Colonic mucosa (tissue), 4 donors: ENCODE results near the gene CALM1. TPM values are rescaled to one million over a fixed set of nuclear protein-coding genes. Genes with fewer than 3 reads are reported as not detected.

Experiments
- DNase-seq: peaks from one replicate; pipeline ENCODE4 v3.0.0-alpha.2; 2020
- H3K27ac ChIP-seq: fragments of 200-600 bp; one replicate; pipeline ENCODE4 v1.8.0; 2021
- H3K27me3 ChIP-seq: fragments of 200-600 bp; one replicate; pipeline ENCODE4 v1.8.0; 2021
- H3K36me3 ChIP-seq: fragments of 200-600 bp; one replicate; pipeline ENCODE4 v1.8.0; 2021
- H3K4me1 ChIP-seq: fragments of 200-600 bp; one replicate; pipeline ENCODE4 v1.8.0; 2021; ENCODE audit warnings: mild to moderate bottlenecking
- H3K4me3 ChIP-seq: fragments of 200-600 bp; one replicate; pipeline ENCODE4 v1.8.0; 2021
- H3K9ac ChIP-seq, 2 donors: one replicate each; pipeline ENCODE4 v1.7.0; 2013; ENCODE audit warnings: control low read depth in 2 of 2, low read depth in 2 of 2, low read length in 2 of 2
- H3K9me3 ChIP-seq: fragments of 200-600 bp; one replicate; pipeline ENCODE4 v1.8.0; 2021
- intact Hi-C: fragments of 100-400 bp; cut with DNase I; formaldehyde crosslinking; loops from one replicate; pipeline ENCODE4 v1.14.1; 2022
- total RNA-seq, 2 donors: library from RNA; stranded (reverse); fragmentation: NEBNext Ultra II Directional in 1 of 2; extraction: Animal tissue kit (Norgen Biotek cat#: 25700) in 1 of 2; gene quantifications; one replicate each; pipeline ENCODE4 v1.2.1, GENCODE V29; 2021
- TF ChIP-seq, protein P1 (sequence below): fragments of 200-600 bp; IDR thresholded peaks from one replicate; pipeline ENCODE4 v1.8.0; 2022; ENCODE audit warnings: antibody characterized with exemption, mild to moderate bottlenecking
- donor health status: healthy.
- donor health status: DM: no; HTN: no; CAD: no.
- donor health status: DM: no; HTN: no; CAD: no.

Gene CALM1
- total RNA-seq, 2 donors from 2014 or later: 676 to 714 TPM

DNA sequence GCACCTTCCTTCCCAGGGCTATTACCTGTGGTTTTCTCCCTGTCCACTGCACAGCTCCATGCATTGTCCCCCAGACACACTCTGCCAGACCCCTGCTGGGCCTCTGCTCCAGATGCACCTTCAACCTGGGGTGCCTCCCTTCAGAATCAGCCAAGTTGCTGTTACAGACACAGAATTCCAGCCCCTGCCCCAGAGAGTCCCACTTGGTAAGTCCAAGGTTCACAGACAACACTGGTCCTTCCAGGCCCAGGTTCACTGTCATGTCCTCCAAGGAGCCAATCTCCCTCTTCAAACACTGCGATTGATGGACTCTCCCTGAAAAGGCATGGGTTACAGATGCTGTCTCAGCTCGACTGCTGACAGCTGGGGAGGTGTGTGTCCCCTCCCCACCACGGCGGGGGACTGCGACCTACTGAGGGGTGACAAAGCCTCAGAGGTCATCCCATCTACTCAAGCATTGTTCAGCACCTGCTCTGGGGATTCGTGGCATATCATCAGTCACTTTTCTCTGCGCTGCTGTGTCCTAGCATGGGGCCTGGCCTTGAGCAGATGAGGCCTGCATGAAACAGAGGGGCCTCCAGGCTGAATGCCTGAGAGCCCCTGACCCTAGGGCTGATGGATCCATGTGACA is 24.3 kb downstream of the CALM1 start:
- H3K4me3 ChIP-seq: no peak overlapping the region
- H3K27me3 ChIP-seq: no peaks in the 10 kb centered on the region
- DNase-seq: no peak
- no peaks in the 10 kb centered on the region for H3K9me3 ChIP-seq
- H3K27ac ChIP-seq: no peak overlapping the region
- no peaks in the 10 kb centered on the region for H3K36me3 ChIP-seq
- TF ChIP-seq, protein P1, sequence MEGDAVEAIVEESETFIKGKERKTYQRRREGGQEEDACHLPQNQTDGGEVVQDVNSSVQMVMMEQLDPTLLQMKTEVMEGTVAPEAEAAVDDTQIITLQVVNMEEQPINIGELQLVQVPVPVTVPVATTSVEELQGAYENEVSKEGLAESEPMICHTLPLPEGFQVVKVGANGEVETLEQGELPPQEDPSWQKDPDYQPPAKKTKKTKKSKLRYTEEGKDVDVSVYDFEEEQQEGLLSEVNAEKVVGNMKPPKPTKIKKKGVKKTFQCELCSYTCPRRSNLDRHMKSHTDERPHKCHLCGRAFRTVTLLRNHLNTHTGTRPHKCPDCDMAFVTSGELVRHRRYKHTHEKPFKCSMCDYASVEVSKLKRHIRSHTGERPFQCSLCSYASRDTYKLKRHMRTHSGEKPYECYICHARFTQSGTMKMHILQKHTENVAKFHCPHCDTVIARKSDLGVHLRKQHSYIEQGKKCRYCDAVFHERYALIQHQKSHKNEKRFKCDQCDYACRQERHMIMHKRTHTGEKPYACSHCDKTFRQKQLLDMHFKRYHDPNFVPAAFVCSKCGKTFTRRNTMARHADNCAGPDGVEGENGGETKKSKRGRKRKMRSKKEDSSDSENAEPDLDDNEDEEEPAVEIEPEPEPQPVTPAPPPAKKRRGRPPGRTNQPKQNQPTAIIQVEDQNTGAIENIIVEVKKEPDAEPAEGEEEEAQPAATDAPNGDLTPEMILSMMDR: no peak
- intact Hi-C loops: no loop called here
- H3K9ac ChIP-seq: no peak overlapping the region
- no peaks in the 10 kb centered on the region for H3K4me1 ChIP-seq

DNA sequence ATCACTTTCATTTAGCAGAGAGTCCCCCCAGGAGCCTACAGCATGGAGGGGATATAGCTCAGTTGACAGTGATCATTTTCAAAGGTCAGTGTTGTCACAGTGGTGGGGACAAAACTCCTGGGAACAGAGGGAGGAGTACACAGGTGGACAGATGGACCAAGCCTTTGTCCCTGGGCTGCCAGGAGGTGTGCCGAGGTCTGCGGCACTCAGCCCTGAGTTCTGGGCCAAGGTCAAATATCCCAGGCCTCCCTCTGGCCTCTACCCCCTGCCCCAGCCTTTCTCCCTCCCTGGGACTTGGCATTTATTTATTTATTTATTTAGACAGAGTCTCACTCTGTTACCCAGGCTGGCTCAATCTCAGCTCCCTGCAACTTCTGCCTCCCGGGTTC is 24.8 kb downstream of the CALM1 start:
- intact Hi-C loops: no loop called here
- TF ChIP-seq, protein P1: no peak

DNA sequence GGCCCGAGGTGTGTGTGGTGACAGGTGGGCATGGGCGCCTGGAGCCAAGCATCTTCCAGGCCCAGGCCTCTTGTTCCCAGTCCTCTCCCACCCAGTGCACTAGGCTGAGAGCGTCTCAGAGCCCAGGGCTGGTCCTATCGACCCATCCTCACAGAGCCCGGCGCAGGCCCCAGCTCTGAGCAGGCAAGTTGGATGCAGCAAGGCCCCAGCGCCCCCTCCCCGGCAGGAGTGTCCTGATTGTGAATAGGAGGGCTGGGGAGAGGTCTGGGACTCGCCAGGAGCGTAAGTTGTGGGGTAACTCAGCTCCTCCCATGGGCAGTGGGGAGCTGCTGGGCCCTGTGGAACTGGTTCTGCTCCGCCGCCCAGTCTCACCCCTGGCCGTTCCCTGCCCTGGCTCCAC is 26.3 kb downstream of the CALM1 start:
- H3K4me1 ChIP-seq: no peaks in the 10 kb centered on the region
- no peak for DNase-seq
- no peaks in the 10 kb centered on the region for H3K27me3 ChIP-seq
- H3K27ac ChIP-seq: no peak overlapping the region
- TF ChIP-seq, protein P1: no peak
- no peak overlapping the region for H3K9ac ChIP-seq
- intact Hi-C loops: no loop called here
- H3K9me3 ChIP-seq: no peaks in the 10 kb centered on the region
- no peak overlapping the region for H3K4me3 ChIP-seq
- no peaks in the 10 kb centered on the region for H3K36me3 ChIP-seq

More for the DNA sequence above, 24.8 kb downstream of the CALM1 start:
- DNase-seq: no peak
- Histone ChIP-seq H3K36me3 (no peaks in the 10 kb centered on the region), H3K9ac (no peak overlapping the region), H3K27me3 (no peaks in the 10 kb centered on the region), H3K4me1 (no peaks in the 10 kb centered on the region), H3K27ac (no peak overlapping the region), H3K9me3 (no peaks in the 10 kb centered on the region), H3K4me3 (no peak overlapping the region)

DNA sequence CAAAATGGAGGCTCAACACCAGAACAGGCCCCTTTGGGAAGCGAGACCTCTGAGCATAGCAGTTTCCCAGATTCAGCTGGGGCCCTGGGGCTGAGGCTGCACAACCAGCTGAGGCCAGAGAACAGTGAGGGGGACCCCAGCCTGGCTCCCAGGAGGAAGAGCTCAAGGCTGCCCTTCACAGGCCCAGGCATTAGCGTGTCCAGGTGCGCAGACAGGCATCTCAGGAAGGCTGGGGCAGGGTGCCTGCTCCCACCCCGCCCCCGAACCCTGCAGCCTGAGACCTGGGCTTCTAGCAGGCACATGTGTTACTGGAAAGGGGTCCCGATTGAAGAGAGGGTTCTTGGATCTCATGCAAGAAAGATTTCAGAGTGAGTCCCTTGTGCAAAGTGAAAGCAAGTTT is 27.2 kb downstream of the CALM1 start:
- no peaks in the 10 kb centered on the region for H3K36me3 ChIP-seq
- H3K27me3 ChIP-seq: no peaks in the 10 kb centered on the region
- TF ChIP-seq, protein P1: no peak
- no peak overlapping the region for H3K4me3 ChIP-seq
- no peak overlapping the region for H3K9ac ChIP-seq
- H3K27ac ChIP-seq: no peak overlapping the region
- H3K4me1 ChIP-seq: no peaks in the 10 kb centered on the region
- intact Hi-C loops: no loop called here
- no peak for DNase-seq
- no peaks in the 10 kb centered on the region for H3K9me3 ChIP-seq

DNA sequence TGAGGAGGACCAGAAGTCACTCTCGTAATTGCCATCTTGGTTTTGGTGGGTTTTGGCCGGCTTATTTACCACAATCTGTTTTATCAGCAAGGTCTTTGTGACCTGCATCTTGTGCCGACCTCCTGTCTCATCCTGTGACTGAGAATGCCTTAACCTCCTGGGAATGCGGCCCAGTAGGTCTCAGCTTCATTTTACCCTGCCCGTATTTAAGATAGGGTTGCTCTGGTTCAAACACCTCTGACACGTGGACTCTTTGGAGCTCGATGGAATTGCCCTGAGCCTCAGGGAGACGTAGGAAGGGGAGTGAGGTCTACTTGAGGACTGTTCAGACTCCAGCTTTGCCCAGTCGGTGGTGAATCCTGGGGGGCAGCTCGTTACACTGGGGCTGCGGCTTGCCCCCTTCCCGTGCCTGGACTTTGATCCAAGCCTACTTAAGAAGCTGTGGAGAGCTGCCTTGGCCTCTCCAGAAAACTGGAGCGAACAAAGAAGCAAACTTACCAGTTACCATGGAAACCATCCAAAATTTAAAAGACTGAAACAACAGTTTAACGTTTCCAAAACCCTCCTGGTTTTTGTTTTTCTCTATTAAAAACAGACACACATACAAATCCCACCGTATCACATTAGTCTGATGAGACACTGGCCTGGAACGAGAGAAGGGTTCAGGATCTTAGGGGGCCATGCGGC is 28.0 kb downstream of the CALM1 start:
- intact Hi-C loops: no loop called here
- Histone ChIP-seq H3K27ac (no peak overlapping the region), H3K9ac (no peak overlapping the region), H3K27me3 (no peaks in the 10 kb centered on the region), H3K9me3 (no peaks in the 10 kb centered on the region), H3K4me3 (no peak overlapping the region), H3K36me3 (no peaks in the 10 kb centered on the region), H3K4me1 (no peaks in the 10 kb centered on the region)
- no peak for DNase-seq
- TF ChIP-seq, protein P1: no peak
